ENCODE data around the gene CPLANE2. TPM values are rescaled to one million over a fixed set of nuclear protein-coding genes. Genes with fewer than 3 reads are reported as not detected.

CPLANE2 gene
- total RNA-seq, 1 experiment from 2014 or later = 6.3 TPM

- 0 out of 2 replicates have a peak, but pooled peaks cover 2% of the 10 kb centered on the region for H3K4me1 ChIP-seq (ENCODE audit: insufficient read depth, low read length)
- TF ChIP-seq CTCF (conservative IDR thresholded peaks at IDR 0.05) = no peak
- no peak overlapping the region for H3K14ac ChIP-seq (ENCODE audit: insufficient read depth, low read length)
- H2BK20ac ChIP-seq (ENCODE audit: low read depth, low read length, poor library complexity, severe bottlenecking) = no peak overlapping the region
- no peak overlapping the region for H3K27ac ChIP-seq (ENCODE audit: insufficient read length, low read depth, low read length)
- no peak overlapping the region for H2BK5ac ChIP-seq (ENCODE audit: insufficient read length, low read length)
- H3K9ac ChIP-seq (ENCODE audit: extremely low read depth, insufficient read length, low read length) = no peak overlapping the region
- Mint-ChIP-seq H3K4me1 (peaks cover 6 to 17% of the 10 kb centered on the region in 2 experiments), H3K36me3 (ENCODE audit: insufficient read depth in 1 of 3, low read depth in 3 of 3) (no peaks in the 10 kb centered on the region), H3K9me3 (no peaks in the 10 kb centered on the region; a peak in 2 of 5 replicates), H3K27me3 (ENCODE audit: low read depth) (peaks cover 1% of the 10 kb centered on the region; the same call in 1 of the 2 replicates), H3K4me3 (no peak overlapping the region), H3K27ac (no peak overlapping the region; a peak in 1 of 7 replicates)
- H4K5ac ChIP-seq (ENCODE audit: insufficient read length, low read depth, low read length) = no peak overlapping the region
- H4K91ac ChIP-seq (ENCODE audit: insufficient read length, low read depth, low read length) = no peak overlapping the region
- no peaks in the 10 kb centered on the region for H3K79me2 ChIP-seq (ENCODE audit: insufficient read depth, low read length)
- WGBS (ENCODE audit: extremely low coverage, insufficient read length, low lambda C conversion rate) = no CpG with 5 or more reads among the region's 10 CpGs
- H3K9me3 ChIP-seq (ENCODE audit: control insufficient read depth, low read depth, low read length) = no peaks in the 10 kb centered on the region
- H3K23me2 ChIP-seq (ENCODE audit: insufficient read length, low read depth, low read length, poor library complexity, severe bottlenecking) = peaks cover 5% of the 10 kb centered on the region
- H3K4me2 ChIP-seq (ENCODE audit: insufficient read depth, insufficient read length, low read length) = no peak overlapping the region
- H3K18ac ChIP-seq (ENCODE audit: insufficient read length, low read depth, low read length) = no peak overlapping the region
- no peak overlapping the region for H4K8ac ChIP-seq (replicated peaks; ENCODE audit: insufficient read length, low read depth, low read length)
- no peaks in the 10 kb centered on the region for H4K20me1 ChIP-seq (ENCODE audit: control insufficient read depth, insufficient read depth, insufficient read length)
- DNase-seq = no peak
- H2BK120ac ChIP-seq (ENCODE audit: low read depth, low read length, poor library complexity, severe bottlenecking) = no peak overlapping the region
- H3K56ac ChIP-seq (ENCODE audit: insufficient read length, low read depth, low read length) = no peak overlapping the region
- H3K27me3 ChIP-seq (ENCODE audit: insufficient read depth, low read length) = no peaks in the 10 kb centered on the region
- no peak overlapping the region for H3T11ph ChIP-seq (ENCODE audit: low read length)
- H2AK5ac ChIP-seq (ENCODE audit: insufficient read length, low read length) = no peak overlapping the region
- H2BK12ac ChIP-seq (ENCODE audit: insufficient read length, low read depth, low read length) = no peak overlapping the region
- H2BK15ac ChIP-seq (ENCODE audit: low read depth, low read length) = no peak overlapping the region
- no peak overlapping the region for H3K4ac ChIP-seq (ENCODE audit: low read depth, low read length)
- H3K79me1 ChIP-seq (ENCODE audit: insufficient read depth, low read depth, low read length, poor library complexity, severe bottlenecking) = no peaks in the 10 kb centered on the region
- H2AFZ ChIP-seq (ENCODE audit: low read length) = no peak overlapping the region
- H3K23ac ChIP-seq (ENCODE audit: insufficient read length, low read depth, low read length) = no peak overlapping the region
Measured at GRCh38 chr1:16241221-16241708, 4.3 kb upstream of the CPLANE2 start.

Measured in H9 (cell line).